GM18520 (cell line): ENCODE data around the gene ETV7.

Experiments
- ATAC-seq: cut with Tn5 transposase; IDR thresholded peaks from one replicate; pipeline ENCODE4 v1.9.1; 2021; ENCODE audit not compliant: unreplicated experiment

The ETV7 gene

DNA sequence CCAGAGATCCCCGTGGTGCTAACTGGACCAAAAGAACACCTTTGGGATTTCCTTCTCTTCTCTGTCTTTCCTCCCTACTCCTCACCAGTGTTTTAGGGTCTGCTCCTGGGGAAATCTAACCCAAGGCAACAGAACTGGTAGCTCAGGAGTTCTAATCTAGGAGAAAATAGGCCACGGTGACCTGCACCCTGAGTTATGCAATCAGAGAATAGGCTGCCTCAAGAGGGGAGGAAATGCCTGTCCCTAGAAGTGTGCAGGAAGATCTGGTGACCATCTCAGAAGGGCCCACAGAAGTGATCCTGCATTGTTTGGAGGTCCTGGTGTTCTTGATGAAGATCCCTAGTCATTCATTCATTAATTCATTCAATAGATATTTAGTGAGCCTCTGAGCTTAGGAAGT lies 3.4 kb downstream of the ETV7 start:
- ATAC-seq: no peak

DNA sequence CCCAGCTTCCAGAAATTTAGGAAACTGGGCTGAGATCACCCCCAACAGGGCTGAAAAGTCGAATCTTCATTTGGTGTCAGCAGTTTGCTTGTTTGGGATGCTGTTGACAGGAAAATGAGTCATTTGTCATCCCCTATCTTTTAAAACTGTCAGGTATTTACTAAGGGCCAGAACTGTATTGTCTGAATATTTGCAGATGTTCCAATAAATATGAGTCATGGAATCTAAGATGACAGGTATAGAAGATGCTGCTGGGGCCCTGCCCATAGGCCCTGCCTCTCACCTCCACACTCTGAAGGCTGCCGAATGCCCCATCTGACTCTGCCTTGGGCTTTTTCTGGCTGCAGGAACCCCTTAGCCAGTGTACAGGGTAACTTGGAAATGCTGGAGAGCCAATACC lies 3.9 kb downstream of the ETV7 start:
- no peak for ATAC-seq

GRCh38 chr6:36382976-36383375 lies 4.5 kb downstream of the ETV7 start:
- ATAC-seq: no peak

- ATAC-seq: no peak
Measured at GRCh38 chr6:36381502-36382389, 5.7 kb downstream of the ETV7 start.

DNA sequence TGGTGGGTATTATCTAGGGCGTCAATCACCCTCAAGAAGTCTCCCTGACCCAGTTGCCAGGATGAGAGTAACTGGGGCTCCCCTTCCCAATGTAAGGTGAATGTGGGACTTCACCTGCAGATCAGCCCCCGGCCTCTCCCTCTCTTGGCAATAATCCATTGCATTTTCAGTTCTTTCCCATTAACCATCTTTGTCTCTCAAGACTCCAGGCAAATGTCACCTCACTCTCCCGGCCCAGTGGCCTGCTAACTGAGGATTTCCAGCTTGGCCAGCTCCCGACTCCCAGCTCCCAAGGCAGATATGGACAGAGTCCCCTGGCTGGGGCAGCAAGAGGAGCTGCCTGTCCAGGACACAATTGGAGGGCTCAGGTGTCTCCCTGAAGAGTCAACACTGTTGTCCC lies 7.3 kb downstream of the ETV7 start:
- no peak for ATAC-seq

DNA sequence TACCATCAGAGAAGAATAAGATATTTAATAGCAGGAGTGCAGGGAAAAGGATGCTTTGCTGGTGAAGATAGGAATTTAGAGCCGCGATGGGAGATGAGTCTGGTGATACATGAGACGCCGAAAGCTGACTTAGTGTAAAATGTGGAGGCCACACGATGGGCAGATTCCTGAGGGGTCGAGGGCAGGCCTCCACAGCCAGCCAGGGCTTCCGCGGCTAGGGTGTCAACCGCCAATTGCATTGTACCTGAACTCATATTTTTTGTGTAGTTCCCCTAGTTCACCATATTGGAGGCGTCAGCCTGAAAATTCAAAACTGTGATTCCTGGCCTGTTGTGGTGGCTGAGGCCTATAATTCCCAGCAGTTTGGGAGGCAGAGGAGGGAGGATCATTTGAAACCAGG lies 8.5 kb downstream of the ETV7 start:
- no peak for ATAC-seq

DNA sequence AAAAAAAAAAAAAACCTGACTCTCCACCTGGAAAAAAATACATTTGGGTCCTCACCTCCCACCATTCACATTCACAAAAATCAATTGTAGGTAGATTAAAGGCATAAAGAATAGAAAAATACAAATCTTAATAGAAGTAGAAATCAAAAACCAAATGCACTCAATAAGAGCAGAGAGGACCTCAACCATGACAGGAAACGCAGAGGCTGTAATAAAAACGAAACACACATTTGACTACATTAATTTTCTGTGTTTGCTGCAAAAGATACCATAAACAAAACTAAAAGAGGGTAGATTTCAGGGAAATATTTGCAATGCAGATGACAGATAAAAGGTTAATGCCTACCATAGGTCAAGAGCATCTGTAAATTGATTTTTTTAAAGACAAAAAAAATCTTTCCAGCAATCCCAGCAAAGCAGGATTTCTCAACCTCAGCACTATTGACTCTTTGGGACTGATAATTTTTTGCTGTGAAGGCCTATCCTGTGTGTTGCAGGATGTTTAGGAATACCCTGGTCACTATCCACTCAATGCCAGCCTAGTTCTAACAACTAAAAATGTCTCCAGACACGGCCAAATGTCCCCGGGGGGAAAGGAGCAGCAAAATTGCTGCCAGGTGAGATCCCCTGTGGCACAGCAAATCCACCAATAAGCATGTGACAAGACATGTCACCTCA lies 9.1 kb downstream of the ETV7 start:
- ATAC-seq: no peak

- no peak for ATAC-seq
Measured at GRCh38 chr6:36377594-36377993, 9.9 kb downstream of the ETV7 start.

- ATAC-seq: no peak
Measured at GRCh38 chr6:36376742-36377141, 10.7 kb downstream of the ETV7 start.

- no peak for ATAC-seq
Measured at GRCh38 chr6:36376183-36376582, 11.3 kb downstream of the ETV7 start.

DNA sequence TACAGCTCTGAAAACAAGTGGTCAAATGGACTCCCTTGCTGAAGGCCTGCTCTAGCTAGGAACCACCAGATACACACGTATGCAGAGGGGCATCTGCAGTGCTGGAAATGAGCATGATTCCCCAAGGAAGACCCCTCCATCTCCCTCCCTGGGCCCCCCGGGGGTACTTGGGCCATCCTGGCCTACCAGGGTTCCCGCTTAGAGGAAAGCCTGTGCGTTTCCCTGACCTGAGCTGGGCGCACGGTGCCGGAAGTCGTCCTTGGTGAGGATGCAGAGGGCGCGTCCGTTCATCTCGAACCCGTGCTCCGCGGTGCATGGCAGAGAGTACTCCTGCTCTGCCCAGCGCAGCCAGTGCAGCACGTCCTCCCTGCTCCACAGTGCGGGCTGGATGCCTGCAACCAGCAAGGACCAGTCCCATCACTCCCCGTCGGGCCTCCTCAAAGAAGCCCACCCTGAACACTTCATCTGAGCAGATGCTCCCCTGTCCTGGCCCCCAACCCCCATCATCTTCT lies 11.8 kb downstream of the ETV7 start:
- no peak for ATAC-seq

DNA sequence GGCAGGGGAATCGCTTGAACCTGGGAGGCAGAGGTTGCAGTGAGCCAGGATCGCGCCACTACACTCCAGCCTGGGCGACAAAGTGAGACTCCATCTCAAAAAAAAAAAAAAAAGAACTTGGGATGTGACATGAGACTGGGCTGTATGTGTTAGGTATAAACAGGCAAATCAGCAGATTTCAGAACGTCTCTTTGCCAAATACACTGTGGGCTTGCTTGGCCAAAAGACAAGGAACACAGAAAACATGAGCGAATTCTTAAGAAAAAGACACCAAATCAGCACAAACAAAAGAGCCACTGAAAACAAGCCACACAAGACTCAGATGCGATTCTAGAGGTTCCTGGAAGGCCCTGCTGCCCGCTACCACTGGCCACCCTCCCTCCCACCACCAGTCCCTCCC lies 12.5 kb downstream of the ETV7 start:
- ATAC-seq: no peak

GRCh38 chr6:36374194-36374593 lies 13.3 kb downstream of the ETV7 start:
- ATAC-seq: no peak

DNA sequence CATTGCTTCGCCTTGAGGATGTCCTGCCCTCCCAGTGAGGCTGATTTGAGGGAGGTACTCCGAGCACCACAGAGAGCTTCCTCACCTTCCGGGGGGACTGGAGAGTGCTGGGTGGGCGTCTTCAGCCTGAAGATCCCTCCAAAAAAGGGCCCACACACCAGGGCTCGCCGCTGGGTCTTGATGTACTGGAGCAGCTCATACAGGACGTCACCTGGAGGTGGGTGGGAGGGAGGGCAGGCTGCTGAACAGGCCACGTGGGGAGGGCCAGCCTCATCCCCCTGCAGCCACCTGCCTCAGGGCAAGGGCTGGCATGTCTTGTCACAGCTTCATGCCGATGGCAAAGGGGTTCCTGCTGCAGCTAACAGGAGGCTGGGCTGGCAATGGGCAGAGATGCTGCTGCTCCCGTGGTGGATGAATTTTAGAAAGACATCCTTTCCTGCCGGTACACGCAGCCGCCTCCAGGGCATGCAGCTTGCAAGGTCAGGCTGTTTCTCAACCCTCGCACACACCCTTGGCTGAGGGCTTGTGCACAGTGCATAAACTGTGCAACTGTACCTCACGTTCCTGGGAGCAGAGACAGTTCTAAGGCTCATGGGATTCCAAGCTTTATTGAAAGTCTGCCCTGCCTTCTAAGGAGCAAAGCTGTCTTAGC lies 14.0 kb downstream of the ETV7 start:
- ATAC-seq: no peak

- ATAC-seq: no peak
Measured at GRCh38 chr6:36372088-36372487, 15.4 kb downstream of the ETV7 start.

GRCh38 chr6:36371211-36371610 lies 16.3 kb downstream of the ETV7 start:
- ATAC-seq: no peak

GRCh38 chr6:36370638-36371037 lies 16.8 kb downstream of the ETV7 start:
- no peak for ATAC-seq

GRCh38 chr6:36368921-36369865 lies 18.3 kb downstream of the ETV7 start:
- no peak for ATAC-seq

GRCh38 chr6:36368421-36368820 lies 19.0 kb downstream of the ETV7 start:
- ATAC-seq: no peak

DNA sequence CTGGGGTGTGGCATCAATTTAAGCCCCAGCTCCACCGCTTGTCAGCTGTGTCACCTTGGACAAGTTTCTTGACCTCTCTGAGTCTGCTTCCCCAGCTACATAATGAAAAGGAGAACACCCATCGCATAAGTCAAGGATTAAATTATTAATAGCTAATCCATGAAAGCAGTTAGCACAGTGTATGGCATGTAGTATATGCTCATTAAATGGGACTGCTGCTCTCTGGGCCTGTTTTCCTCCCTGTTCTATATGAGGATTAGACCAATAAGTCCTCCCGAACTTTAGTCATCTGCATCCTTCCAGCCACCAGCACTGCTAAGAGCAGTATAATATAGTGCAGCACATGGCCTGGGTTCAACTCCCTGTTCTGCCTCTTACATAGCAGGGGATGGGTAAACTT lies 19.7 kb downstream of the ETV7 start:
- no peak for ATAC-seq
